ENCODE data around the gene PDK1. TPM values are rescaled to one million over a fixed set of nuclear protein-coding genes. Genes with fewer than 3 reads are reported as not detected.

The PDK1 gene
- total and polyA plus RNA-seq, 8 donors = 5.4 to 22.5 (median 12.1) TPM

DNA sequence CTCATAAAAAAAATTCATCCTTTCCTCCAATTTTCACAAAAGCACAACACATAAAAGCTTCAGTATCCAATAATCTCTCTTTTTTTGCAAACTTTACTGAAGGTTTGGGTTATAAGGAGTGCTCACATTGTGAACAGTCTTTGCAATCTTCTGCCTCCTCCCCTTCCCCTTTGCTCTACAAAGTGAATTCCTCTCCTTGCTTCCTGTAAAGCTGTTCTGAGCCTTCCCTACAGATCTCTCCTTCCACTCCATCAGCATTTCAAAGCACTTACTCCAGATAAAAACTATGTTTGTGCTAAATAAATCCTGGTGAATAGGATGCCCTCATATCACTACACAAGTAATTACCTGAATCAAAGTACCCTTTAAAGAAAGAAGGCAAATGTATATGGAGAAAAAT, 4.6 kb upstream of the PDK1 start:
- Histone ChIP-seq H3K9me3 (peaks cover 0 to 7% of the 10 kb centered on the region in 2 donors), H3K36me3 (no peaks in the 10 kb centered on the region), H3K27ac (no peak overlapping the region), H3K4me1 (peaks cover 0 to 9% of the 10 kb centered on the region in 2 donors), H3K27me3 (no peaks in the 10 kb centered on the region), H3K4me3 (no peak overlapping the region)
- no peak for DNase-seq
- no peak for ATAC-seq
- TF ChIP-seq, protein P1, sequence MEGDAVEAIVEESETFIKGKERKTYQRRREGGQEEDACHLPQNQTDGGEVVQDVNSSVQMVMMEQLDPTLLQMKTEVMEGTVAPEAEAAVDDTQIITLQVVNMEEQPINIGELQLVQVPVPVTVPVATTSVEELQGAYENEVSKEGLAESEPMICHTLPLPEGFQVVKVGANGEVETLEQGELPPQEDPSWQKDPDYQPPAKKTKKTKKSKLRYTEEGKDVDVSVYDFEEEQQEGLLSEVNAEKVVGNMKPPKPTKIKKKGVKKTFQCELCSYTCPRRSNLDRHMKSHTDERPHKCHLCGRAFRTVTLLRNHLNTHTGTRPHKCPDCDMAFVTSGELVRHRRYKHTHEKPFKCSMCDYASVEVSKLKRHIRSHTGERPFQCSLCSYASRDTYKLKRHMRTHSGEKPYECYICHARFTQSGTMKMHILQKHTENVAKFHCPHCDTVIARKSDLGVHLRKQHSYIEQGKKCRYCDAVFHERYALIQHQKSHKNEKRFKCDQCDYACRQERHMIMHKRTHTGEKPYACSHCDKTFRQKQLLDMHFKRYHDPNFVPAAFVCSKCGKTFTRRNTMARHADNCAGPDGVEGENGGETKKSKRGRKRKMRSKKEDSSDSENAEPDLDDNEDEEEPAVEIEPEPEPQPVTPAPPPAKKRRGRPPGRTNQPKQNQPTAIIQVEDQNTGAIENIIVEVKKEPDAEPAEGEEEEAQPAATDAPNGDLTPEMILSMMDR (IDR thresholded peaks at IDR 0.05) = no peak
- intact Hi-C loops (cut with DNase I) = no loop called here

DNA sequence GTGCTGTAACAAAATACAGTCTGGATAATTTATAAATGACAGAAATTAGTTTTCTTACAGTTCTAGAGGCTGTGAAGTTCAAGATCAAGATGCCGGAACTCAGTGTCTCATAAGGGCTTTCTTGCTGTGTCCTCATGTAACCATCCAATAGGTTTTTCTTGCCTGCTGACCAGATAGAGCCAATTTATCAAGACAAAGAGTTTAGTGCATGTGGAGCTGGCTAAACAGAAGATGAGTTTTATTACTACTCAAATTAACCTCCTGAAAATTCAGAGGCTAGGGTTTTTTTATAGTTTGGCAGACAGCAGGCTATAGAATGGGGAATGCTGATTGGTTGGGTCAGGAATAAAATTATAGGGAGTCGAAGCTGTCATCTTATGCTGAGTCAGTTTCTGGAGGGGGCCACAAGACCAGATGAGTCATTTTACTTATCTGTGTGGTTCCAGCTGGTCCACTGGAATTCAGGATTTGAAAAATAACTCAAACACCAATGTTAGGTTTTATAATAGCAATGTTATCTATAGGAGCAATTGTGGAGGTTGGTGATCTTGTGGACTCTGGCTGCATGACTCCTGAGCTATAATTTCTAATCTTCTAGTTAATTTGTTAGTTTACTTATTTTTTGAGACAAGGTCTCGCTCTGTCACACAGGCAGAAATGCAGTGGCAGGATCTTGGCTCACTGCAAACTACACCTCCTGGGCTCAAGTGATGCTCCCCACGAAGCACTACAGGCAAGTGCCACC, 3.2 kb upstream of the PDK1 start:
- H3K4me1 ChIP-seq = peaks cover 0 to 22% of the 10 kb centered on the region in 2 donors
- H3K27ac ChIP-seq = no peak overlapping the region
- H3K9me3 ChIP-seq = peaks cover 0 to 4% of the 10 kb centered on the region in 2 donors
- ATAC-seq (no peak), DNase-seq (no peak)
- no peaks in the 10 kb centered on the region for H3K36me3 ChIP-seq
- intact Hi-C loops (cut with DNase I) = no loop called here
- no peaks in the 10 kb centered on the region for H3K27me3 ChIP-seq
- TF ChIP-seq, protein P1 (IDR thresholded peaks at IDR 0.05) = no peak
- no peak overlapping the region for H3K4me3 ChIP-seq

DNA sequence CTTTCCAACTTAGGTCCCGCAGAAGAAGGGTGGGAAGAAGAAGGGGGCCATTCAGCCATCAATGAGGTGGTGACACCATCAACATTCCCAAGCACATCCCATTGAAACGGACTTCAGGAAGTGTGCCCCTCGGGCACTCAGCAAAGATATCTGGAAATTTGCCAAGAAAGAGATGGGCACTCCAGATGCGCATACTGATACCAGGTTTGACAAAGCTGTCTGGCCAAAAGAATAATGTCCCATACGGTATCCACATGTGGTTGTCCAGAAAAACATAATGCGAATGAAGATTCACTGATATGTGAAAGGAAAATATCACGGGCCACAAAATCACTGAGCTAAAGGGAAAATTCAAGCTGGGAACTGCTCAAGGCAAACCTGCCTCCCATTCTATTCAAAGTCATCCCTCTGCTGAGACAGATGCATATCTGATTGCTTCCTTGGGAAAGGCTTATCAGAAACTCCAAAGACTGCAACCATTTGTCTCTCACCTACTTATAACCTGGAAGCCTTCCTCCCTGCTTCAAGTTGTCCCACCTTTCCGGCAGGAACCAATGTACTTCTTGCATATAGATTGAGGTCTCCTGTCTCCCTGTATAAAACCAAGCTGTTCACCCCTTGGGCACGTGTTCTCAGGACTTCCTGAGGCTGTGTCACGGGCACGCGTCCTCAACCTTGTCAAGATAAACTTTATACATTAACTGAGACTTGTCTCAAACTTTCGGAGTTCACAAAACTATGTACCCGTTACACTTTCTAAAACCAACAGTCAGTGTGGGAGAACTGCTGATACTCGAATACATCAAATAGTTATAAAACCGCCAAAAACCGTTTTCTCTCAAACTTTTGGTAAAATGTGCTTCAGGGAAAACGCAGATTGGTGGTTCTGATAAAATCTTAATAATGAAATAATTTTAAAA, 1.3 kb upstream of the PDK1 start:
- no peaks in the 10 kb centered on the region for H3K9me3 ChIP-seq
- H3K27ac ChIP-seq = peak overlapping the region in 1 of 2 donors; percentile 94
- peak overlapping the region; percentile 98 for H3K4me3 ChIP-seq
- H3K36me3 ChIP-seq = peaks cover 0 to 7% of the 10 kb centered on the region in 2 donors
- intact Hi-C loops (cut with DNase I) = no loop called here
- H3K27me3 ChIP-seq = no peaks in the 10 kb centered on the region
- H3K4me1 ChIP-seq = peaks cover 0 to 24% of the 10 kb centered on the region in 2 donors
- DNase-seq (no peak), ATAC-seq (no peak)
- TF ChIP-seq, protein P1 (IDR thresholded peaks at IDR 0.05) = no peak

DNA sequence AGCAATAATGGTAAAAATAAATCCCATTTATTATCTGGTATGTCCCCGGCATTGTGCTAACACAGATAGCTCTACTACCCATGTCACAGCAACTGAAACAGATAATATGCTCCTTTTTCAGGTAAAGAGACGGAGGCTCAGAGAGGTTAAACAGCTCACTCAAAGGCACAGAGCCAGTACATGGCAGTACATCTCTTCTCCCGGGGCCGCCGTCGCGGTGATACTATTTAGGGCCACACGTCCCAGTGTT, 693 bp upstream of the PDK1 start:
- TF ChIP-seq, protein P1 (IDR thresholded peaks at IDR 0.05) = no peak
- ATAC-seq = no peak
- H3K27ac ChIP-seq = peak overlapping the region; percentile 91 to 94
- intact Hi-C loops (cut with DNase I) = no loop called here
- H3K36me3 ChIP-seq = peaks cover 0 to 13% of the 10 kb centered on the region in 2 donors
- peak overlapping the region; percentile 98 for H3K4me3 ChIP-seq
- H3K9me3 ChIP-seq = no peaks in the 10 kb centered on the region
- H3K4me1 ChIP-seq = peaks cover 0 to 24% of the 10 kb centered on the region in 2 donors
- no peak for DNase-seq
- H3K27me3 ChIP-seq = no peaks in the 10 kb centered on the region
